Nephron (organoid): ENCODE data around the gene EGFLAM.

ENCODE experiments used
- H3K27ac Mint-ChIP-seq, 3 experiments: 2 replicates each; pipeline ENCODE4 v1.8.0; 2020; ENCODE audit warnings: mixed read lengths in 3 of 3, mild to moderate bottlenecking in 2 of 3, moderate library complexity in 1 of 3
- H3K27me3 Mint-ChIP-seq: 2 replicates; pipeline ENCODE4 v1.8.0; 2021; ENCODE audit warnings: low read depth, mild to moderate bottlenecking, moderate library complexity, mixed read lengths
- H3K36me3 Mint-ChIP-seq: 2 replicates; pipeline ENCODE4 v1.8.0; 2020; ENCODE audit warnings: low read depth, mixed read lengths
- H3K4me1 Mint-ChIP-seq: 2 replicates; pipeline ENCODE4 v1.8.0; 2020; ENCODE audit warnings: mixed read lengths
- H3K4me3 Mint-ChIP-seq, 3 experiments: 2 replicates each; pipeline ENCODE4 v1.8.0; 2020; ENCODE audit warnings: mild to moderate bottlenecking in 3 of 3, mixed read lengths in 3 of 3, moderate library complexity in 2 of 3
- H3K9me3 Mint-ChIP-seq: 2 replicates; pipeline ENCODE4 v1.8.0; 2020; ENCODE audit warnings: mixed read lengths
- CTCF ChIP-seq, 3 experiments: fragments of 200-600 bp; sonication (generic); IDR thresholded peaks; one replicate each; pipeline ENCODE4 v1.5.0; 2021; ENCODE audit warnings: antibody characterized with exemption in 3 of 3; ENCODE audit not compliant: unreplicated experiment in 3 of 3

The EGFLAM gene

GRCh38 chr5:38258319-38259061, at the start of gene EGFLAM:
Gene EGFLAM (plus strand): TSS chr5:38258559. CDS start chr5:38258755, 196 bp downstream.
- H3K9me3 Mint-ChIP-seq, result no peaks in the 10 kb centered on the region
- H3K36me3 Mint-ChIP-seq, result peaks cover 4% of the 10 kb centered on the region
- peak; percentile 33 to 37 (median 34) for TF ChIP-seq CTCF (IDR thresholded peaks at IDR 0.05; ENCODE audit: unreplicated experiment in 3 of 3)
- peak within 1 kb of the TSS in 2 of 3 experiments; percentile 1 to 15 for H3K27ac Mint-ChIP-seq
- H3K4me1 Mint-ChIP-seq, result peaks cover 24% of the 10 kb centered on the region
- peaks cover 81% of the 10 kb centered on the region for H3K27me3 Mint-ChIP-seq
- H3K4me3 Mint-ChIP-seq, result peak within 1 kb of the TSS; percentile 87 to 89 (median 89)

- H3K27me3 Mint-ChIP-seq, result peaks cover 16% of the 10 kb centered on the region
- no peaks in the 10 kb centered on the region for H3K36me3 Mint-ChIP-seq
- TF ChIP-seq CTCF (IDR thresholded peaks at IDR 0.05; ENCODE audit: unreplicated experiment in 3 of 3), result peak; percentile 58 to 67 (median 67)
- no peaks in the 10 kb centered on the region for H3K4me1 Mint-ChIP-seq
- H3K27ac Mint-ChIP-seq, result no peak overlapping the region
- H3K9me3 Mint-ChIP-seq, result no peaks in the 10 kb centered on the region
- no peak overlapping the region for H3K4me3 Mint-ChIP-seq
These were observed 49.5 kb upstream of the EGFLAM start for GRCh38 chr5:38208782-38209378.

GRCh38 chr5:38210676-38211353, 47.5 kb upstream of the EGFLAM start:
- H3K27me3 Mint-ChIP-seq, result peaks cover 4% of the 10 kb centered on the region

GRCh38 chr5:38211354-38211710, 47.0 kb upstream of the EGFLAM start:
- no peak for TF ChIP-seq CTCF (IDR thresholded peaks at IDR 0.05; ENCODE audit: unreplicated experiment in 3 of 3)
- no peaks in the 10 kb centered on the region for H3K36me3 Mint-ChIP-seq
- no peak overlapping the region for H3K4me3 Mint-ChIP-seq
- H3K4me1 Mint-ChIP-seq, result no peaks in the 10 kb centered on the region
- no peak overlapping the region for H3K27ac Mint-ChIP-seq
- H3K27me3 Mint-ChIP-seq, result peaks cover 4% of the 10 kb centered on the region
- no peaks in the 10 kb centered on the region for H3K9me3 Mint-ChIP-seq

More at GRCh38 chr5:38210676-38211353, 47.5 kb upstream of the EGFLAM start:
- Mint-ChIP-seq H3K4me1 (no peaks in the 10 kb centered on the region), H3K27ac (no peak overlapping the region), H3K36me3 (no peaks in the 10 kb centered on the region), H3K4me3 (no peak overlapping the region), H3K9me3 (no peaks in the 10 kb centered on the region)
- TF ChIP-seq CTCF (IDR thresholded peaks at IDR 0.05; ENCODE audit: unreplicated experiment in 3 of 3), result no peak

- Mint-ChIP-seq H3K27me3 (no peaks in the 10 kb centered on the region), H3K36me3 (no peaks in the 10 kb centered on the region), H3K4me3 (no peak overlapping the region), H3K9me3 (no peaks in the 10 kb centered on the region), H3K4me1 (no peaks in the 10 kb centered on the region), H3K27ac (no peak overlapping the region)
- TF ChIP-seq CTCF (IDR thresholded peaks at IDR 0.05; ENCODE audit: unreplicated experiment in 3 of 3), result no peak
These were observed 46.1 kb upstream of the EGFLAM start for GRCh38 chr5:38212307-38212706.
